ENCODE measurements around the gene NQO2. TPM values are rescaled to one million over a fixed set of nuclear protein-coding genes. Genes with fewer than 3 reads are reported as not detected.

The NQO2 gene
- polyA plus RNA-seq, 1 donor from 2014 or later: 33.2 TPM

GRCh38 chr6:3068329-3069214 is 68.9 kb downstream of the NQO2 start, which contains the start of gene RIPK1:
RIPK1 (plus strand) TSS chr6:3068494; CDS start chr6:3076824, 8,330 bp downstream.
- H3K9me2 ChIP-seq (ENCODE audit: insufficient read depth, low read length): no peaks in the 10 kb centered on the region
- H3K79me2 ChIP-seq (replicated peaks; ENCODE audit: insufficient read depth, low read length): peaks cover 17% of the 10 kb centered on the region
- H3F3A ChIP-seq (ENCODE audit: insufficient read depth, low read length, poor library complexity, severe bottlenecking): no peaks in the 10 kb centered on the region
- TF ChIP-seq EP300 (conservative IDR thresholded peaks at IDR 0.05; ENCODE audit: poor library complexity, severe bottlenecking): peak; percentile 69
- TF ChIP-seq REST (IDR thresholded peaks at IDR 0.05; ENCODE audit: borderline replicate concordance): peak; percentile 82
- TF ChIP-seq RAD21 (conservative IDR thresholded peaks at IDR 0.05): no peak
- TF ChIP-seq POLR2AphosphoS5 (IDR thresholded peaks at IDR 0.05): peak; percentile 92
- peak; percentile 51 for TF ChIP-seq MXI1 (conservative IDR thresholded peaks at IDR 0.05; ENCODE audit: poor library complexity, severe bottlenecking)
- TF ChIP-seq CTCF (IDR thresholded peaks at IDR 0.05; ENCODE audit: poor library complexity, severe bottlenecking): peak; percentile 73
- TF ChIP-seq EZH2 (IDR thresholded peaks at IDR 0.05; ENCODE audit: borderline replicate concordance, insufficient read depth, low read length, poor library complexity, severe bottlenecking): no peak
- TF ChIP-seq SMC3 (conservative IDR thresholded peaks at IDR 0.05; ENCODE audit: poor library complexity): peak; percentile 19
- TF ChIP-seq TAF1 (IDR thresholded peaks at IDR 0.05; ENCODE audit: low read depth): peak; percentile 73
- H4K20me1 ChIP-seq (ENCODE audit: insufficient read depth): no peaks in the 10 kb centered on the region
- no peaks in the 10 kb centered on the region for H3K9me3 ChIP-seq (ENCODE audit: low read length)
- H3K4me2 ChIP-seq (ENCODE audit: low read length): peak within 1 kb of the TSS; percentile 84
- H2AFZ ChIP-seq (ENCODE audit: low read depth, low read length): peak within 1 kb of the TSS; percentile 91
- H3K27me3 ChIP-seq (ENCODE audit: insufficient read depth, low read depth, low read length): peaks cover 4% of the 10 kb centered on the region
- H3K9ac ChIP-seq (ENCODE audit: low read length): peak within 1 kb of the TSS; percentile 92
- peak within 1 kb of the TSS; percentile 81 for H3K4me3 ChIP-seq (ENCODE audit: low read length)
- no peaks in the 10 kb centered on the region for H3K36me3 ChIP-seq (ENCODE audit: insufficient read depth, low read length)
- H3K27ac ChIP-seq (ENCODE audit: low read length): peak within 1 kb of the TSS; percentile 91

Small RNA genes lying within 50 kb of the gene (small RNA-seq; reads per million reads assigned to genes)
- 0 reads per million in 3 experiments for gene AL133351.4

Other genes with a start within 250 kb of the NQO2 start
- 1.2 and 1.3 TPM in 2 replicates for gene MYLK4, start 249.0 kb upstream of the NQO2 start, polyA plus RNA-seq
- 93.7 and 106 TPM in 2 replicates for gene WRNIP1, start 234.5 kb upstream of the NQO2 start, polyA plus RNA-seq
- gene SERPINB1, start 158.0 kb upstream of the NQO2 start, polyA plus RNA-seq: not detected in 2 replicates
- gene SERPINB9, start 96.6 kb upstream of the NQO2 start, polyA plus RNA-seq: 0.46 and 0.74 TPM in 2 replicates
- gene SERPINB6, start 28.3 kb upstream of the NQO2 start, polyA plus RNA-seq: 1.9 and 2.3 TPM in 2 replicates
- gene RIPK1, start 68.6 kb downstream of the NQO2 start, polyA plus RNA-seq: 8.5 and 10.4 TPM in 2 replicates
- 74.9 and 85.8 TPM in 2 replicates for gene BPHL, start 118.8 kb downstream of the NQO2 start, polyA plus RNA-seq
- 1,088 and 1,361 TPM in 2 replicates for gene TUBB2A, start 157.7 kb downstream of the NQO2 start, polyA plus RNA-seq
- 3,172 and 3,711 TPM in 2 replicates for gene TUBB2B, start 227.8 kb downstream of the NQO2 start, polyA plus RNA-seq

Data from neural cell (in vitro differentiated cells).